ENCODE results near the gene PDLIM4.
A peak's percentile ranks its signal among the peaks of the same experiment; 100 is the strongest.

The PDLIM4 gene

GRCh38 chr5:132253008-132253441 lies 4.5 kb upstream of the PDLIM4 start:
- peaks cover 0 to 9% of the 10 kb centered on the region in 2 donors for H3K27me3 ChIP-seq (ENCODE audit: control insufficient read depth in 1 of 2, insufficient read depth in 2 of 2, low read length in 2 of 2)
- no peak overlapping the region for H3K4me3 ChIP-seq (ENCODE audit: low read depth in 1 of 2, low read length in 2 of 2)
- peaks cover 11 to 13% of the 10 kb centered on the region in 2 donors for H3K4me1 ChIP-seq (ENCODE audit: control insufficient read depth in 1 of 2, insufficient read depth in 2 of 2, low read length in 2 of 2)
- H3K9ac ChIP-seq (ENCODE audit: low read depth in 1 of 2, low read length in 2 of 2): no peak overlapping the region
- no peaks in the 10 kb centered on the region for H3K9me3 ChIP-seq (ENCODE audit: control insufficient read depth in 1 of 2, low read length in 2 of 2)
- no peaks in the 10 kb centered on the region for H3K36me3 ChIP-seq (ENCODE audit: control insufficient read depth in 1 of 2, insufficient read depth in 2 of 2, low read length in 2 of 2)
- no peak overlapping the region for H3K27ac ChIP-seq (ENCODE audit: low read depth, low read length)

DNA sequence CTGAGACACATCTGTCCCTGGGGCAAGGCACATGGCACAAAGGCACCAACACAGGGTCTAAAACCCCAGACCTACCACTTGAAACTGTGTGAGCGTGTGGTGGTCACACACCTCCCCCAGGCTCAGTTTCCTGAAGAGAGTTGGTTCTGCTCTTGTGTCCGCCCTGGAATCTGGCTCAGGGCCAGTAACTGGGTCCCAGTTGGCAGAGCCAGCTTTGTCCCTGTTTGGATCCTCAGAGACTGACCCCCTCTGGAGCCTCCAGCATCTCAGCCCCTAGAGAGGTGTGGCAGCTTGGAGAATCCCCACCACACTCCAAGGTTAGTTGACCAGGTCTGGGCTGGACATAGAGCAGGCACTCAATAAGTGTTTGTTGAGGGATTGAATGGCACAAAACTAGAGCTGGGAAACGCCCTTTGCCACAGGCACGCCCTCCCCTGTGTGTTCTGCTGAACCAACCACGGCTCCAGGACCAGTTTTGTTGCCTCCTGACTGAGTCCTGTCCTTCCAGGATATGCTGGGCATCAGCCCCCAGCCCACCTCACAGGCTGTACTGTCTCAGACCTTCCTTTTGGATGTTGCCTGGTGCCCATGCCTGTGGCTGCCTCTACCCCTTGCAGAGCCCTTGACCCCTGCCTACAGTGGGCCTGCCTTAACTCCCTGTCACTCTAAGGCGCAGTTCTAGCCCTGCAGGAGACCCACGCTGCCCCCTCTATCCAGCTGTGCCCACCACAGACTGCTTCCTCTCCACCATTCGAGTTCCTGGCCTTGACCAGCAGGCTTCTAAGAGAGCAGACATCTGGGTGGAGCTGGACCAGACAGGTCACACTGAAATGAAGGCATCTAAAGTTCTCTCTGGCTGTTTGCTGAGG lies 3.8 kb upstream of the PDLIM4 start:
- Histone ChIP-seq H3K27ac (ENCODE audit: low read depth, low read length) (no peak overlapping the region), H3K4me3 (ENCODE audit: low read depth in 1 of 2, low read length in 2 of 2) (no peak overlapping the region), H3K9me3 (ENCODE audit: control insufficient read depth in 1 of 2, low read length in 2 of 2) (no peaks in the 10 kb centered on the region), H3K27me3 (ENCODE audit: control insufficient read depth in 1 of 2, insufficient read depth in 2 of 2, low read length in 2 of 2) (peaks cover 0 to 9% of the 10 kb centered on the region in 2 donors), H3K36me3 (ENCODE audit: control insufficient read depth in 1 of 2, insufficient read depth in 2 of 2, low read length in 2 of 2) (no peaks in the 10 kb centered on the region), H3K9ac (ENCODE audit: low read depth in 1 of 2, low read length in 2 of 2) (no peak overlapping the region), H3K4me1 (ENCODE audit: control insufficient read depth in 1 of 2, insufficient read depth in 2 of 2, low read length in 2 of 2) (peaks cover 11 to 13% of the 10 kb centered on the region in 2 donors)

DNA sequence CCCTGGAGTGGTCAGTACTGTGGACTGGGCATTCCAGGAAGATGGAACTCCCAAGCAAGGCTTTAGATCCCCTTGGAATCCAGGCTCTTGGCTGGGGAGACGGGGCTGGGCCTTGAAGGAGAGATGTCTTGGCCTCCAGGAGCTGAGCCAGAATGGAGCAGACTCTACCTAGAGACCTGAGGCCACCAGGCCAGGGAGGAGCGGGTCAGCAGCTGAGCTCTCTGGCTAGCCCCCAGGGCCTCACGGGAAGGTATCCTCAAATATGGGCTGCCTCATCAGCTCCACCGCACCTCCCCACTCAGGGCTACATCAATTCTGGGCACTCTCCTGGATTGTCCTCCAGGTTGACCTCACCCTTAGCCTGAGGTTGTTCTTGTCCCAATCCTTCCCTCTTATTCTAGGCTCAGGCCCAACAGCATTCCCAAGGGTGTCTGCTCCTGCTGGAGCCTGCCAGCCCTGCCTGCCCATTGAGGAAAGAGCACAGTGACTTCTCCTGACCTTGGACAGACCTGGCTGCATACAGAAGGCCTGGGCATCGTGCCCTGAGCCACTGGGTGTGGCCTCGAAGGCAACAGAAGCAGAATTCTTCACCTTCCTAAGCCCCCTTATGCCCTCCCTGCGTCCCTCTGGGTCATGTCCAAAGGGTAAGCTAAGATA lies 3.0 kb upstream of the PDLIM4 start:
- Histone ChIP-seq H3K27me3 (ENCODE audit: control insufficient read depth in 1 of 2, insufficient read depth in 2 of 2, low read length in 2 of 2) (peaks cover 0 to 9% of the 10 kb centered on the region in 2 donors), H3K4me3 (ENCODE audit: low read depth in 1 of 2, low read length in 2 of 2) (no peak overlapping the region), H3K9me3 (ENCODE audit: control insufficient read depth in 1 of 2, low read length in 2 of 2) (no peaks in the 10 kb centered on the region), H3K4me1 (ENCODE audit: control insufficient read depth in 1 of 2, insufficient read depth in 2 of 2, low read length in 2 of 2) (peaks cover 12 to 16% of the 10 kb centered on the region in 2 donors), H3K36me3 (ENCODE audit: control insufficient read depth in 1 of 2, insufficient read depth in 2 of 2, low read length in 2 of 2) (no peaks in the 10 kb centered on the region), H3K9ac (ENCODE audit: low read depth in 1 of 2, low read length in 2 of 2) (no peak overlapping the region), H3K27ac (ENCODE audit: low read depth, low read length) (no peak overlapping the region)

GRCh38 chr5:132256086-132256782 lies 1.3 kb upstream of the PDLIM4 start:
- H3K9ac ChIP-seq (ENCODE audit: low read depth in 1 of 2, low read length in 2 of 2): no peak overlapping the region

GRCh38 chr5:132256783-132257130 lies 739 bp upstream of the PDLIM4 start:
- Histone ChIP-seq H3K9me3 (ENCODE audit: control insufficient read depth in 1 of 2, low read length in 2 of 2) (no peaks in the 10 kb centered on the region), H3K27ac (ENCODE audit: low read depth, low read length) (no peak overlapping the region), H3K4me3 (ENCODE audit: low read depth in 1 of 2, low read length in 2 of 2) (peak overlapping the region in 1 of 2 donors; percentile 21), H3K36me3 (ENCODE audit: control insufficient read depth in 1 of 2, insufficient read depth in 2 of 2, low read length in 2 of 2) (no peaks in the 10 kb centered on the region), H3K27me3 (ENCODE audit: control insufficient read depth in 1 of 2, insufficient read depth in 2 of 2, low read length in 2 of 2) (peaks cover 0 to 9% of the 10 kb centered on the region in 2 donors), H3K4me1 (ENCODE audit: control insufficient read depth in 1 of 2, insufficient read depth in 2 of 2, low read length in 2 of 2) (peaks cover 25 to 29% of the 10 kb centered on the region in 2 donors), H3K9ac (ENCODE audit: low read depth in 1 of 2, low read length in 2 of 2) (peak overlapping the region in 1 of 2 donors; percentile 28)

More at GRCh38 chr5:132256086-132256782, 1.3 kb upstream of the PDLIM4 start:
- H3K4me3 ChIP-seq (ENCODE audit: low read depth in 1 of 2, low read length in 2 of 2): no peak overlapping the region
- H3K27me3 ChIP-seq (ENCODE audit: control insufficient read depth in 1 of 2, insufficient read depth in 2 of 2, low read length in 2 of 2): peaks cover 0 to 9% of the 10 kb centered on the region in 2 donors
- no peak overlapping the region for H3K27ac ChIP-seq (ENCODE audit: low read depth, low read length)
- peaks cover 20 to 28% of the 10 kb centered on the region in 2 donors for H3K4me1 ChIP-seq (ENCODE audit: control insufficient read depth in 1 of 2, insufficient read depth in 2 of 2, low read length in 2 of 2)
- H3K9me3 ChIP-seq (ENCODE audit: control insufficient read depth in 1 of 2, low read length in 2 of 2): no peaks in the 10 kb centered on the region
- H3K36me3 ChIP-seq (ENCODE audit: control insufficient read depth in 1 of 2, insufficient read depth in 2 of 2, low read length in 2 of 2): no peaks in the 10 kb centered on the region

DNA sequence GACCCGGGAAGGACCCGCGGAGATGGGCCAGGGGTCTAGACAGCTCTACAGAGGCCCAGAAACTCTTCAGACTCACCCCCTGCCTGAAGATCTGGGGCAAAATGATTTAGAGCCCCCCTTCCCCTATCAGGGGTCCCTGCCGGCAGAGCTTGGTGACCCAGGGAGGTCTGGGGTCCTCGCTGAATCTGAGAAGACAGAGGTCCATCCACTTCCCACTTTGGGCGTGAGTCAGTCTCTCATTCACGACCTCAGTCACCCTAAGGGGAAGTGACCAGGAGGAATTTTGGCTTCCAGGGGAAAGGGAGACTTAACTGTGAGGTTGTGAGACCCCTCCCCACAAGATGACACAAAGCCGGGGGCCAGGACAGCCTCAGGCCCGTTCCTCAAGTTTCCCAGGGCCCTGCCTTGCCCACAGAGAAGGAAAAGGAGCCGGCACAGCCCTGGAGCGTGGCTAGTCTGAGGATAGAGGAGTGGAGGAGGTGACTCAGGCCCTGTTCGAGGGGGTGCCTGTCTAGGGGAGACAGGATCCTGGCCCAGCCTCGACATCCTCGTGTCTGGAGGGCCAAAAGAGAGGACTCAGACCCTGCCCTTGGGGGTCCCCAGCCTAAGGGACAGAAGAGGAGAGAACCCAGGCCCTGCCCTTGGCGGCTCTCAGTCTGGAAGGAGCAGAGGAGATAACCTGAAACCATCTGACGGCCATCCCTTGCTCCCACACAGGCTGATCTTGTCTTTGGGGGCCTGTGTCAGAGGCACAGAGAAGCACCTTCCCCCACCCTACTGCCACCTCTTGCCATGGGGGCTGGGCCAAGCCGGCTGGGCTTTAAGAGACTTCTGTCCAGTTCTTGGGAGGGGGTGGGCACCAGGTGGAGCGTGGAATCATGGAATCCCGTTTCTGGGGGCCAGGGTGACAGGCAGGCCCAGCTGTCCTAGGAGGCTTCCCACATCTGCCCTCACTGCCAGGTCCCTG lies 889 bp downstream of the PDLIM4 start:
- Histone ChIP-seq H3K27ac (ENCODE audit: low read depth, low read length) (peak overlapping the region; percentile 69), H3K9me3 (ENCODE audit: control insufficient read depth in 1 of 2, low read length in 2 of 2) (no peaks in the 10 kb centered on the region), H3K36me3 (ENCODE audit: control insufficient read depth in 1 of 2, insufficient read depth in 2 of 2, low read length in 2 of 2) (peaks cover 0 to 3% of the 10 kb centered on the region in 2 donors), H3K4me3 (ENCODE audit: low read depth in 1 of 2, low read length in 2 of 2) (peak overlapping the region; percentile 61 to 64), H3K27me3 (ENCODE audit: control insufficient read depth in 1 of 2, insufficient read depth in 2 of 2, low read length in 2 of 2) (peaks cover 0 to 9% of the 10 kb centered on the region in 2 donors), H3K4me1 (ENCODE audit: control insufficient read depth in 1 of 2, insufficient read depth in 2 of 2, low read length in 2 of 2) (peaks cover 23 to 29% of the 10 kb centered on the region in 2 donors), H3K9ac (ENCODE audit: low read depth in 1 of 2, low read length in 2 of 2) (peak overlapping the region; percentile 57 to 69)

GRCh38 chr5:132259069-132259851 lies 1.8 kb downstream of the PDLIM4 start:
- peaks cover 20 to 22% of the 10 kb centered on the region in 2 donors for H3K4me1 ChIP-seq (ENCODE audit: control insufficient read depth in 1 of 2, insufficient read depth in 2 of 2, low read length in 2 of 2)
- peak overlapping the region; percentile 36 to 61 for H3K4me3 ChIP-seq (ENCODE audit: low read depth in 1 of 2, low read length in 2 of 2)
- peak overlapping the region in 1 of 2 donors; percentile 69 for H3K9ac ChIP-seq (ENCODE audit: low read depth in 1 of 2, low read length in 2 of 2)
- peaks cover 0 to 3% of the 10 kb centered on the region in 2 donors for H3K36me3 ChIP-seq (ENCODE audit: control insufficient read depth in 1 of 2, insufficient read depth in 2 of 2, low read length in 2 of 2)
- peak overlapping the region; percentile 69 for H3K27ac ChIP-seq (ENCODE audit: low read depth, low read length)
- H3K27me3 ChIP-seq (ENCODE audit: control insufficient read depth in 1 of 2, insufficient read depth in 2 of 2, low read length in 2 of 2): peaks cover 0 to 9% of the 10 kb centered on the region in 2 donors
- H3K9me3 ChIP-seq (ENCODE audit: control insufficient read depth in 1 of 2, low read length in 2 of 2): no peaks in the 10 kb centered on the region

- Histone ChIP-seq H3K9me3 (ENCODE audit: control insufficient read depth in 1 of 2, low read length in 2 of 2) (no peaks in the 10 kb centered on the region), H3K4me3 (ENCODE audit: low read depth in 1 of 2, low read length in 2 of 2) (peak overlapping the region in 1 of 2 donors; percentile 19), H3K9ac (ENCODE audit: low read depth in 1 of 2, low read length in 2 of 2) (peak overlapping the region in 1 of 2 donors; percentile 69), H3K27ac (ENCODE audit: low read depth, low read length) (peak overlapping the region; percentile 69), H3K36me3 (ENCODE audit: control insufficient read depth in 1 of 2, insufficient read depth in 2 of 2, low read length in 2 of 2) (peaks cover 0 to 3% of the 10 kb centered on the region in 2 donors), H3K27me3 (ENCODE audit: control insufficient read depth in 1 of 2, insufficient read depth in 2 of 2, low read length in 2 of 2) (peaks cover 0 to 9% of the 10 kb centered on the region in 2 donors), H3K4me1 (ENCODE audit: control insufficient read depth in 1 of 2, insufficient read depth in 2 of 2, low read length in 2 of 2) (peaks cover 22 to 24% of the 10 kb centered on the region in 2 donors)
Observed at GRCh38 chr5:132260051-132260450, 2.6 kb downstream of the PDLIM4 start.
